GM18519 (cell line): ENCODE data around the gene PREX1.

ENCODE experiments used
- ATAC-seq: cut with Tn5 transposase; IDR thresholded peaks from one replicate; pipeline ENCODE4 v1.9.1; 2021; ENCODE audit warnings: mild to moderate bottlenecking, moderate library complexity; ENCODE audit not compliant: unreplicated experiment, low FRiP score

PREX1 gene

DNA sequence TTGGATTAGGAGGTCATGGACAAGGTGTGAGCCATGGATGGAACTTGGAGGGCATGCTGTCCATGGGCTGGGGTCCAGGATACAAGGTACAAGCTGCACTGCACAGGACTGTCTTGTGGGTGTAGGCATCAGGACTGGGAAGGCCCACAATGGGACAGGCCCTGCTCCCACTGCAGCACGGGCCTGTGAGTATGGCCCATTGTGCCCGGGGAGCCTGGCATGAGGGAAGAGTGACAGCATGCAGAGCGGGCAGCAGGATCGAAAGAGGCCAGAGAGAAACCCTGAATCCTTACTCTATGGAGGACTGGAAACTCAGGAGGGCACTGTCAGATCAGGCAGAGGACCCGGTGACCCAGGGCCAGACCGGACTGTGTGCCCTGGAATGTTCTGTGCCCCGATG lies 211.3 kb downstream of the PREX1 start:
- ATAC-seq, result no peak

DNA sequence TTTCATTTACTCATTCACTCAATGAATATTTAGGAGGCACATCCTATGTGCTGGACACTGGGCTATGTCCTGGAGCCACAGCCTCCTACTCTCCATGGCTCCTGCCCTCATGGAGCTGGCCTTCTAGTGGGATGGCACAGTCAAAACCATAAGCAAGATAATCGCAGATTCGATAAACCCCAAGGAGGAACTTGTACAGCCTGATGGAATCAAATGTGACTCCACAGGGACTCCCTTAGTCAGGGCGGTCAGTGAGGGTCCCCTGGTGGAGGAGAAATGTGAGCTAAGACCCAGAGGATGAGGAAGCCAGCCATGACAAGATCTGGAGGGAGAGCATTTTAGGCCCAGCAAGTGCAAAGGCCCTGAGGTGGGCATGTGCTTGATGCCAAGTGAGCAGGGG lies 211.9 kb downstream of the PREX1 start:
- no peak for ATAC-seq

DNA sequence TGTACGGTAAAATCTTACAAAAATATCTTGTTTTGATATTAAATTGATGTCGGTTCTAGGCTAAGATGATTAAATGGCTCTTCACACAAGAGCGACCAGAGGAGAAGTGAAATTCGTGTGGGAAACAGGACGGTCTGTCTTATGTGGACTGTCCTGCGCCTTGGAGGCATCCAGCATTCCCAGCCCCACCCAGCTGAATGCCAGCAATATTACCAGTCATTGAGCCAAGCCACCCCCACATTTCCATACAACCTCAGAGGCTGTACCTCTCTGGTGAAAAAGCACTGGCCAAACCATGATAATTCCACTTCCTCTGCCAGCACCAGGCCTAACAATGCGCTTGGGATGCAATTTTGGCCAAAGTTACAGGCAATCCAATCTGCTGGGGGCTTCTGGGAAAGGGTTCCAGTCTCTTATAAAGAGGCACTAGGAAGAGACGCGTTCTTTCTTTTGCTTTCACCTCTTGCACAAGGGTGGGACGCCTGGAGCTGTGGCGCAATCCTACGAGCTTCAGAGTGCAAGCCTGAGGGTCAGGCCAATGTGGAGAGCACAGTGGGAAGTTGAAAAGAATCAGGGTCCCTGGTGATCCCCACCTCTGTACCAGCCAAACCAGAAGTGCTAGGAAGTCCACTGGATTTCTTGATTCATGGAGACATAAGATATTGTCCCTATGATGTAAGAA lies 213.1 kb downstream of the PREX1 start:
- ATAC-seq, result no peak

DNA sequence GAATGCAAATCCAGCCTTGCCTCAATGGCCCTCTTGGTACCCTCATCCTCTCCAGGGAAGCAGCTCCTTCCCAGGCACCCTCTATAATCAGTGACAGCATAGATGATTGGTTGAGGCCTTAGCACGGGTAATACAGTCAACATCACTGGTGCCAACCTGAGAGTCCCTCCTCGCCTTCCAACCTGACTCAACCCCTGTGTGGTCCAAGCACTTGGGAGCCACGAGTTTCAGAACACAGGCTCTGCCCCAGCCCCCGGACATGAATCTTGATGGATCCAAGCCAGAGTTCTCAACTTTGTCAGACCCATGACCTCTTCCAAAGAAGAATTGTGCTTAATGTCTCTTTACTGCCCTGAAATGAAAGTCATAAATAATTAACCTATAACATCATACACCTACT lies 213.9 kb downstream of the PREX1 start:
- ATAC-seq, result no peak

DNA sequence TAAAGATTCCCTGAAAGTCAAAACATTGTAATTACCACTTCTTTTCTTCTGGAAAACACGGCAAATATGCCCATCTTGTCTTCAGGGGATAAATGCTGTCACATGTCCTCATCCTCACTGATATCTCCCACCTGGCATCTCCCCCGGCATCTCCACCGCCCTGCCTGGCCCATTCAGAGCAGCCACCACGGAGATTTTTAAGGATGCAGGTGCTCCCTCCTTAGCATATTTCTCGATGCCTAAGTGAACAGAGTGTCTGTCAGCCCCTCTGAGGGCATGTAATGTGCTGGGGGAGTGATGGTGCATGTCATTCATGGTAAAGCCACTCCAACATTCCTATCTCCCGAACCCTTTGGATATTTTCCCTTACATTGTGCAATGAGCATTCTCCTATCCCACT lies 215.5 kb downstream of the PREX1 start:
- no peak for ATAC-seq

DNA sequence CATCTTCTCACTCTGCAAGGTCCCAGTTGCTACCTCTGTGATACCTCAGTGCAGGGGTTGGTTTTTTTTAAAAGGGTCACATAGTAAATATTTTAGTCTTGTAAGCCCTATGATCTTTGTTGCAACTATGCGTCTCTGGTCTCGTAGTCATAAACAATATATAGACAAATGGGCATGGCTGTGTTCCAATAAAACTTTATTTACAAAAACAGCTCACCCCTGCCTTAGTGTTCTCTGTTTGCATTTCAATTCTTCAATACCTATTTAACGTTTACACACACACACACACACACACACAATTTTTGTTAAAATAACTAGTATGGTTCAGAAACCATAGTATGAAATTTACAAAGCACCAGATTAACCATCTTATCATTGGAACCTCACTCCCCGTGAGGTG lies 216.8 kb downstream of the PREX1 start:
- no peak for ATAC-seq

DNA sequence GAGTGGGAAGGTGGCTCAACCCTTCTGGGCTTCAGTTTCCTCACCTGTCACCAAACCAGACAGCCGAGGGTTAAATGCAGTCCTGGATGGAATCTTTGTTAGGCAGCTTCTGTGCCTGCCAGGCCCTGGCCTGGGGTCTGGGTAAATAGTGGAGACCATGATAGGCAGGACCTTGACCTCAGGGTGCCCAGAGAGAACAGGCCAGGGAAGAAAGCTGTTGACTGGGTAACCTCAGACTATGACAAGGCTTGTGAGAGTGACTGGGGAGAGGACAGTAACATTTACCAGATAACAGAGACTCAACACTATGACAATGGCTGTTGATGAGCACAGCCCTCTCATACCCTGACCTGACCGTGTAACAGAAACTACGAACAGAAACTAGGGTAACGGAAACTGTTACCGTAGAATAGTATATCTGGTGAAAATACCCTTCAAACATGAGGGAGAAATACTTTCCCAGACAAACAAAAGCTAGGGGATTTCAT lies 218.3 kb downstream of the PREX1 start:
- ATAC-seq, result peak; percentile 59

DNA sequence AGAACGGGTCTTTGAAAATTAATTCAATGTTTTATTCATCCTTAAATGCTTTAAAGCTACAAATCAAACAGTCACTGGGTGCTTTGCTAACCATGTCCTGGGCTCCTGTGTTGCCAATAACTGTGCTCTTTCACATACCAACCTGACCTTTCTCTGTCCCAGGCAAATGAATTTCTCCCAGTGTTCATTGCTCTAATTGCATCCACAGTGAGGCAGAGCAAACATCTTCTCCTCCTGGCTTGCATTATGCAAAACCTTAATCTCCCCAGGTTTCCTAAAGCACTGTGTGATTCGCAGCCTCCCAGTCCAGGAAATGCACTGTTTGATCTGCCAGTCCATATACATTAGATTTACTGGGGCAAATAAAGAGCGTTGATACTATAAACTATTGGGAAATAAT lies 219.0 kb downstream of the PREX1 start:
- ATAC-seq, result no peak

DNA sequence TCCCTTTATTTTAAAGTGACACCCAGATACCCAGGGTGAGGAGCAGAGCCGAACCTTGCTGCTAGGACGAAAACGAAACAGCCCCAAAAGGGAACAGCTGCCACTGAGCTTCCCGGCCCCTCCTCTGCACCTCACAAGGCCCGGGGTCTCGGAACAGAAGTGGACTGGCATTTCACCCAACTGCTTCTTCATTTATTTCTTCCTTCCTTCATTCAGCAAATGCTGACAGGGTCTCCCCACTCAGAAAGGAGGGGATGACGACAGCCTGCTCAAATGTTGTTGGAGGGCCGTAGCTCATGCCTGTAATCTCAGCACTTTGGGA lies 220.3 kb downstream of the PREX1 start:
- ATAC-seq, result no peak

DNA sequence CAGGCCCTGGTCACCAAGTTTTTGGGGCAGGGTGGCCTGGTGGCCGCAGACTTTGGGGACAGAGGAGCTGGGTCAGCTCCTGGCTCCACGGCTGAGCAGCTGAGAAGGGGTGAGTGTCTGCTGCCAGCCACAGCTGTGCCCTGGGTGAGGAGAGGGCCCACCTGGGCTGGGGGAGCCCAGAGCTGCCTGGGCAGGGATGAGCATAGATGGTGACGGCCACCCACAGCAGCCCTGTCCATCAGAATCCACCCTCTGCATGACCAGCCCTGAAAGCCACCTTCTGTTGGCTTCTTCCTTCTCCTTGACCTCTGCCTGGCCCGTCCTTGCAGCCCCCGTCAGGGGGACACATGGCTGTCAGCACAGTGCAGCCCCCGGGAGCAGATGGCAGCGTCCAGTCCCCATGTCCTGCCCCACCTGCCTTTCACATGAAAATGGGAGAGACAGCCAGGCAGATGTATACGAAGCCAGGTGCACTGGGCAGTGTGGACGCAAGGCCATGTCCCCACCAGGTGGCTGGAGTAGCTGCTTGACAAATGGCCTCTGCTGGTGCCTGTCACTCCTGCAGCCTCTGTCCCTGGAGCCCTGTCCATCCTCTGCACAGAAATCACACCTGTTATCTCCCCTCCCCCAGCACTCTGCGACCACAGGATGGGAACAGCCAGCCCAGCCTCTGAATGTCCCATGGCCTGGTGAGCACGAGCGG lies 220.8 kb downstream of the PREX1 start:
- no peak for ATAC-seq

DNA sequence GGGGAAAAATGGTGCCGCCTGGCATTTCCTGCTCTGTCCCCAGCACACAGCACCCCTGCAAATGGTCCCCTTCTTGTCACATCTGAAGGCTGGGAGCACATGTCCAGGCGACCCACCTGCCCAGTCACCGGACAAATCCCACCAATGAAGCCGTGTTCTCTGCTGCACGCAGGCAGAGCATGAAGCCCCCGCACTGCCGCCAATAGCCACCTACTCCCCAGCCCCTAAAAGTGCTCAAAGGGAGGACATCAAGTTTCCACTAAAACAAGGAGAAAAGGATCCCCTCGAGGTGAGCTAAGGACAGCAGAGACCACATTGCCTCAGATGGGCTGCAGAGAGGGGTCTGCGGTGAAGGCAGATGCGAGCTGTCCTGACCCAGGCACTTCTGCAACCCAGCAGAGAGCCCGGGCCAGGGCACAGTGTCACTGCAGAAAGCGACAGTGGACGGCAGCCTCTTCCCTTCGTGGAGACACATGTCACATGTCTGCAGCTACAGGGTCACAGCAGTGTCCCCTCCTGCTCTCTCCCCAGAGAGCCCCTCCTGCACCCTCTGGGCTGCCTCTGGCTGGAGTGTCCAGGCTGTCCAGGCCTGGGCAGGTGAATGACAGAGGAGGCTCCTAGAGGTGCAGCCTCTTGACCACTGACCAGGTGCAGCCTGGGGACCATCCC lies 221.5 kb downstream of the PREX1 start:
- ATAC-seq, result no peak

DNA sequence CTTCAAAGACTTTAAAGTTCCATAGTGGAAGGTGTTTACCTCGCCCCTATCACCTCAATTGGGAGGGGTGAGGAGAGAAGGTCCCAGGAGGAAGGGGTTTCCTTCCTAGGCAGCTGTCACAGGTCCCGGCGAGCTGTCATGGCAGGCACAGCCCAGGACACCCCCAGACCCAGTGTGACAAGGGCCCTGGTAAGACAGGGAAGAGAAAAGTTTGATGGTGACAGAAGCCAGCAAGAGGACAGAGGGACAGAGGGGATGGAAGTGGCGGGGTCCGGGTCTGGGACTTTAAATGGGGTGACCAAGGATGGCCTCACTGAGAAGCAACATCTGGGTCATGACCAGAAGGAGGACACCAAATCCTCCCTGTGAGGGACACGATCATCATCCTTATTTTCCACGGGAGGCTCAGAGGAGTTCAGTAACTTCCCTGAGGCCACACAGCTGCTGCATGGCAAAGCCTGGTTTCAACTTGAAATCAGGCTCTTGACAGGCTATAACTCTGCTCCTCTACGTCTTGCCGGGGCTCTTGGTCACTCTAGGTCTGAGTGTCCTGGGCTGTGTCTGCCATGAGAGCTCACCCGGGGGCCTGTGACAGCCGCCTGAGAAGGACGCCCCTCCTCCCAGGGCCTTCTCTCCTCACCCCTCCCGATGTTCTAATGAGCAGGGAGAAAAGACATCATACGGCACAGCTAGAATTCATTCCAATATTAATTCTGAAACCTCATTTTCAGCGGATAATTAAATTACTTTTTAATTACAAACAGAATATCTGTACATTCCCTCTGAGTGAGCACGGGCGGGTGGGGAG lies 222.2 kb downstream of the PREX1 start:
- ATAC-seq, result no peak

DNA sequence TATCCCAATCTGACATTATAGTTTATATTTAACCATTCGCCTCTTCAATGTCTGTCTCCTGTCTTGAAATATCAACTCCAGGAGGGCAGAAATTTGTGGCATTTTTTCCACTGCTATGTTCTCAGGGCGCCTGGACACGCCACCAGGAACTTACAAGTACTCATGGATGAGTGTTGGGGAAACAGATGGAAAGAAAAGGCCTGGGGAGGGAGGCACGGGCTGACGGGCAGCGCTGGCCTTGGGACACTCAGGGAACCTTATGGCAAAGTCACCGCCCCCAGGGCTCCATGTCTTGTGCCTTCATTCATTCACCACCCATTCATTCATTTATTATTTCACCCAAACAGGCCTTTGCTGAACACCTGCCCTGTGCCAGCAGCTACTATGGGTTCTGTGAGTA lies 222.9 kb downstream of the PREX1 start:
- no peak for ATAC-seq

DNA sequence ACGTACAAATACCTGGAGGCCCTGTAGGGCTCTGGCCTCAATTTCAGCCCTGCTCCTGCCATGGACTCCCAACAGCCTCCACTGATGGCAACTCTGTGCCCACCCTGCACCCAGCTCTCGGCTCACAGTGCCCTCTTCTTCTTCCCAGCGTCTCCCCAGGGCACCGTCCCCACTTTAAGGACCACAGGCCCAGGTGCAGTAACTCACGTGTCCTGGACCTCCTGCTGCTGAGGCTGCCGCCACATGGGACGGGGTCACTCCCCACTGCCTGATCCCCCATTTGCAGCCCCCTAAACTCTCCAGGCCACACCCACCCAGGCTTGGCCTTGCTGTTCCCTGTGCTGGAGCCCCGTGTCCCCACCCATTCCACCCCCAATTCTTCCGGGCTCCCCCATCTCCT lies 223.4 kb downstream of the PREX1 start:
- ATAC-seq, result no peak

DNA sequence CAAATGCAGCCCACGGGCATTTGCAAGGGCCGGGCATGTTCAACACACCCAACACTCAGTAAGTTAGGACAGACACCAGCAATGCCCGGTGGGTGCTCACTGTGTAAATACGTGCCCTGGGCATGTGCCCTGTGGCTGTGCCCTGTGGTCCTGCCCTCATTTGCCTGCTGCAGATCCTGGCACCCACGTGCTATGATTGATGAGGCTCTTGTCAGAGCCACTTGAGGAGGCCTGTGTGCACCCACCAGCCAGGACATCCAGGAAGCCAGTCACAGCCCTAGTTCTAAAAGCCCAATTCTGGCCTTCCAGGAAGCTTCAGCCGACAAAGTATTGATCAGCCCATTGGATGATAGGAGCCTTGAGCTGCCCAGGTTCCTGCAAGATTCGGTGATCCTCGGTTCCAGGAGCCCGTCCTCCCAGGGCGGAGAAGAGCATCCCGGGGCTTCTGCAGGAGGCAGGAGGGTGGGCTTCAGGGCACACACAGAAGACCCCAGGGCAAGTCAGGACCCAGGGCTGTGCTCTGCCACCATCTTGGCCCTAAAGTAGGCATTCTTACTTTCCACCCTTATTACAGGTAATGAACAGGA lies 223.9 kb downstream of the PREX1 start:
- no peak for ATAC-seq

DNA sequence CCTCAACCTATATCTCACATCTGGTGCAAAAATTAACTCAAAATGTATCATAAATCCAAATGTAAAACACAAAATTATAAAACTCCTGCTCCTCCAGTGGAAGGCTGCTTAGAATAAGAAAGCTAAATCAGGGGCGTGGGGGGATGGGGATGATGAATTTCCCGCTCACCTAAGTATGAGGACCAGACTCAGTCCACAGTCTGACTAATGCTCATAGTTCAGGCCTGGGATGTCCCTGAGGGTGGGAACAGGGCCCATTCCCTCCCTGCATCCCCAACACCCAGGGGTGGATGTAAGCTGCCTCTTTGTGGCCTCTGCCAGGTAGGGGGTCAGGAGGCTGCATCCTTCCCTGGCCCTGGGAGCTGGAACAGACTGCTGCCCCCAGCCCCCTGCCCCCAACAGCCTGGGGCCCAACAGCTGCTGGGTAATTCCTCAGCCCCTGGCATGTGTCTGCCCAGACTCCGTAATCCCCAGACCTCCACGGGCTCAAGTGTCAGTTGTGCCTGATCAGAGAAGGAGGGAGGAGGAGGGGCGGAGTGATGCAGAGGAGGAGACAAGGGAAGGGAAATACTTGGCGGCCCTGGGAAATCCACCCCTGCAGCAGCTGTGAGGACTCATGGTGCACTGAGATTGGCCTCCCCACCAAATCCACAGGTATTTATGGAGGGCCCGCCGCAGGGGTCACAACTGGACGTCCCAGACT lies 224.5 kb downstream of the PREX1 start:
- ATAC-seq, result no peak

DNA sequence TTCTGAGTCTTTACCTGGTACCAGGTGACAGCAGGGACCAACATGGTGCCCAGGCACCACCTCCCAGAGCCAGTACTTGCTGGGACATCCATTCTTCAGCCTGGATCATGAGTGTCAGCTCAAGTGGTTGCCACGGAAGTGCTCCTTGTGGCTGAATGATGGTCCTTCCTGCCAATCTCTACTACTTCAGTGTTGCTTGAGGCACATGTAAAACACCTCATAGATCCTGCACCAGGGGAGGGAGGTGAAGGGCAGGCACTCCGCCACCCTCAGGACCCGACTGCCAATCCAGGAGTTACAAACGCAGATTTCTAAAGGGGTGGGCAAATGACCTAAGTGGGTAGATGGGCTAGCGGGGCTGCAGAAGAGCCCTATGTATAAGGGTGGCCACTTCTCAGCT lies 226.0 kb downstream of the PREX1 start:
- no peak for ATAC-seq

DNA sequence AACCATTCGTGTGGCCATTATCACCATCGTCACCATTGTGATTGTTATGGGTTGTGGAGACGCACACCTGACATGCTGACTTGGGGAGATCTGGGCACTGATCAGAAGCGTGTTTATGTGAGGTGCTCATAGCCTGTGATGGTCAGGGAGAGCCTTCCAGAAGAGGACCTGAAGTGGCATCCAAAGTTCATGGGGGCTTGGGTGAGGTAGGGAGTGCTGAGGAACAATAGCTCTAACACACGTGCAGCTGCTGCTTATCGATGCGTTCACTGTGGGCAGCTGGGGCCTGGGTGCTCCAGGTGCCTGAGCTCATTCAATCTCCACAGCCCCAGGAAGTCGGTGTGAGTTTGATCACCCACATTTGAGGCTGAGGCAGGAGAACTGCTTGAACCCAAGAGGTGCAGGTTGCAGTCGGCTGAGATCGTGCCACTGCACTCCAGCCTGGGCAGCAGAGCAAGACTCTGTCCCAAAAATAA lies 227.3 kb downstream of the PREX1 start:
- ATAC-seq, result no peak

DNA sequence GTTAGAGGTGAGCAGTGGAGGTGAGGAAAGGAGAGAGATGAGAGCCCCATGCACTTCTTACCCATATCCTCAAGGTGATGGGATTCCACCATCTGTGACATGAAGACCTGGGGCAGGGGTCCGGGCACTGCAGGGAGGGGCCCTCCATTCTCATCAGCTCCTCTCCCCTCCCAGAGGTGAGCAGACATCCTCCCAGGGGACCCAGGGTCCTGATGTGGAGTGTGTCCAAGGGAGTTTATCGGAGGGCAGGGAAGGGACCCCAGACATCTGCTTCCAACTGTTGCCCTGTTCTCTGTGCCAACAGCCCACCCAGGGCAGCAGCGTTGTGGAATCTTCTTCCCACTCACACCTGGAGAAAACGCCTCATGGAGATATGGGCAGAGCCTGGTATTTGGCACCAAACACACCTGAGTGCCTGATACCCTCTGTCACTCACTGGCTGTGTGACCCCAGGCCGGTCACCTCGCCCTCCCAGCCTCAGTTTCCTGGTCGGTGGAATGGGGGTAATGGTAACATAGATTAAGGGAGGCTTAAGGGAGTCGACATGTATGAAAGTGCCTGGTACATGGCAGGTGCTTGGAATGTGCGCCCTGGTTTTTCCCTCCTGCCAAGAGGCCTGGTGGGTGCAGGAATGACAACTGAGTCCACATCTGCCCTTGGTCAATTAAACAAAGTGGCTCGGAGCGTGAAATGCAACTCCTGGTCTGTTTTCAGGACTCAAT lies 227.9 kb downstream of the PREX1 start:
- ATAC-seq, result no peak
